Frontal cortex (tissue), 4 donors: ENCODE results near the gene LHFPL3. TPM values are rescaled to one million over a fixed set of nuclear protein-coding genes. Genes with fewer than 3 reads are reported as not detected.
"Not testable (repeated sequence)": the region's sequence is repeated elsewhere in the genome, so short reads cannot be mapped to it uniquely, and the experiment has no call there.

Source experiments
- DNase-seq, 2 donors: peaks; one replicate each; pipeline ENCODE4 v3.0.0; 2012; ENCODE audit warnings: low spot score in 2 of 2
- FAIRE-seq: peaks from 2 replicates; lab custom pipeline; 2012; peaks lifted over from hg19 to GRCh38; lab: Jason Lieb, UNC
- total RNA-seq: library from RNA; depleted of rRNA; stranded (reverse); fragments of >200 nt; gene quantifications from one replicate; pipeline ENCODE4 v1.2.3, GENCODE V29; 2014
- donor health status: control.
- donor health status: control.
- donor health status: control.

LHFPL3 gene
- 24.1 TPM for total RNA-seq

DNA sequence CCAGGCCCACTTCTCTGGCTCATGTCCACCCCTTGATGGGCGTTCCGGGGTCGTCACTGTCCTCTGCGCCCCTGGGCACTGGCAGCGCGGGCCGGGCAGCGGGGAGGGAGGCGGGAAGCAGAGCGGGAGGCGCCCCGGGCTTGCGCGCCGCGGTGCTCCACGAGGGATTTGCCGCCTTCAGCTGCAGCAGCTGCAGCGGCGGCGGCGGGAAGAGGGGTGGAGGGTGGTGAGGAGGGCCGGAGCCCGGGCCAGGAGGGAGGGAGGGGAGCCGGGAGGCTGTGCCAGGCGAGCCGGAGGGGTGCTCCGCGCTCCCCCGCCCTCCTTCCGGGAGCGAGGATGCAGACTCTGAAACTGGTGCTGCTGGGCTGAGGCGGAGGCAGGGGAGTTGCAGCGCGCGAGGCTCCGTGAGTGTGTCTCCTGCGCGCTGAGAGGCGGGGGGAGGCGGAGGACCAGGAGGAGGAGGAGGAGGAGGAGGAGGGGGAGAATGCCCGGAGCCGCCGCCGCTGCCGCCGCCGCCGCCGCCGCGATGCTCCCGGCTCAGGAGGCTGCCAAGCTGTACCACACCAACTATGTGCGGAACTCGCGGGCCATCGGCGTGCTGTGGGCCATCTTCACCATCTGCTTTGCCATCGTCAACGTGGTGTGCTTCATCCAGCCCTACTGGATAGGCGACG is at the start of gene LHFPL3:
TSS of gene LHFPL3 (plus strand) at position 308 of the 674 bp plus-strand sequence.
- FAIRE-seq (no peak), DNase-seq (peak; percentile 26 to 41)

DNA sequence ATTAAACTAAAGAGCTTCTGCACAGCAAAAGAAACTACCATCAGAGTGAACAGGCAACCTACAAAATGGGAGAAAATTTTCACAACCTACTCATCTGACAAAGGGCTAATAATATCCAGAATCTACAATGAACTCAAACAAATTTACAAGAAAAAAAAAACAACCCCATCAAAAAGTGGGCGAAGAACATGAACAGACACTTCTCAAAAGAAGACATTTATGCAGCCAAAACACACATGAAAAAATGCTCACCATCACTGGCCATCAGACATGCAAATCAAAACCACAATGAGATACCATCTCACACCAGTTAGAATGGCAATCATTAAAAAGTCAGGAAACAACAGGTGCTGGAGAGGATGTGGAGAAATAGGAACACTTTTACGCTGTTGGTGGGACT is 46.7 kb upstream of the LHFPL3 start:
- FAIRE-seq, DNase-seq: not testable (repeated sequence)

DNA sequence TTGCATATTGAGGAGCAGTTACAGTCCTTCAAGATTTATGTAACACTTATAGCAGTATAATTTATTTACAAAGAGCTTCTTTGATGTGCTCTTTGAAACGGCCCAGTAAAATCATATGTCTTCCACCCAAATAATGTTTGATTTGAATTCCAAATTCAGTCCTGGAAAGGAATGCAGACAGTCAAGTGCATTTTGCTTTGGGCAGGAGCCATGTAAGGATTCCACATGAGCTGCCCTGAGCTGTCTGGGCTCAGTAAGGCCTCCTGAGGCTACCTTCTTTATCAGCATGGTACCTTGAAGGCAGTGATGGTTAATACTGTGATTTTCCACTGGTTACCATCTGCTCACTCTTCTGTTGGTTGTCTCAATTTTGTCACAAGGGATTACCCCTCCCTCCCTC is 41.6 kb upstream of the LHFPL3 start:
- no peak for FAIRE-seq
- DNase-seq = no peak

DNA sequence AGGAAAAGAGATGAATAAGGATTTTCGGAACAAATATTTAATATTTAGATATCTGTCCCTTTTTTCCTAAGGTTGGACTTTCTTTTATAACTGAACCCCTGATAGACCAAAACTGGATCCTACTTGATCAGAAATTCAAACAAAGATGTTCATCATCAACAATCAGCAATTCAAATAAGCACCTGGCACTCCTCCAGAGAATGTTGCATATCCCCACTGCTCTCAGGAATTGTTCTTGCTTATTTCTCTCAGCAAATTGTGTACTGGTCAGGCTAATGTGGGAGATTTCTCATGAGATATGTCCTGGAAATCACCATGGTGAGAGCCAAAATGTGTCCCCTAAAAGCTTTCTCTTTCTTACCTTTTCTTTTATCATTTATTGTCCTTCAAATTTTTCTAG is 40.3 kb upstream of the LHFPL3 start:
- DNase-seq (no peak), FAIRE-seq (no peak)

DNA sequence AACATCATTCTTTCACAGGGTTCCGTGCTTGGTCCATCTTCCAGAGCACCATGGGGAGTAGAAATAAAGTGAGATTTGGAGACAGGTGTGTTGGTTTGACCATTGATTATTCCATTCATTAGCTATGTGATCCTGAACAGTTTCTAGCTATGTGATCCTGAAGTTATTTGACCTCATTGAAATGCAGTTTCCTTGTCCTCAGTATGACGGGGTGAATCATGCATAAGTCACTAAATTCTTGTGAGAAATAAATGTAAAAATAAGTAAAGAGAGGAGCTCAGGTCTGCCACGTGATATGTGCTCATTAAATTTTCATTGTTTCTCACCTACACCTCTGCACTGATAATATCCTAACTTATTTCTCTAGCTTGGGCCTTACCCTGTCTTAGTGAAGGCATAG is 34.1 kb upstream of the LHFPL3 start:
- DNase-seq (no peak), FAIRE-seq (no peak)

DNA sequence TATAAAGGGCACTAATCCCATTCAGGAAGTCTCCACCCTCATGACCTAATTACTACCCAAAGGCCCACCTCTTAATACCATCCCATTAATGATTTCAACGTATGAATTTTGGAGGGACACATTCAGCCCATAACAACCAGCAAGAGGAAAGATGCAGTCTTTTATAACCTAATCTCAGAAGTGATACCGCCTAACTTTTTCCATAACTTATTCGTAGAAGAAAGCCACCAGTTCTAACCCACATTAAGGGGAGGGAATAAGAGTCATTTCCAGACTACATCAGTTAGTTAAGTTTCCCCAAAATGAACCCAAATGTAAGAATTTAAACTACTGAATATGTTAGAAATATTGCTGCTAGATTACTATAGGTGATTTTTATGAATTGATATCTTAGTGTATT is 32.1 kb upstream of the LHFPL3 start:
- DNase-seq = no peak
- no peak for FAIRE-seq

DNA sequence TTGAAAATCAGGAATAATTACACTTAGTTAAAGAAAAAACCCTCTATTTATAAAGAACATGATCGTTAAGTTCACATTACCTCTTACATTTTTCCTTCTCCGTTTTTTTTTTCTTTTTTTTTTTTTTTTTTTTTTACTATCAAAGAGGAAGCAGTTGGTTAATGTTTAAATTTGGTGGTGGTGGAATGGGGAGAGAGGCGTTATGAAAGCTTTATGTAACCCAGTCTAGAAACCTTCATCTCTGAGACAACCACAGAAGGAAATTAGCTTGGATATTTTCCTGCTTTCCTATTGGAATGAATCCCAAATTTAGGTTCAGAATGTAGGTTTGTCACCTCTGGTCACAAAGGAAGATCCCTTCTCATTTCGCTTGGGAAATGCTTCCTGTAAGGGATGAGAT is 31.5 kb upstream of the LHFPL3 start:
- FAIRE-seq = no peak
- no peak for DNase-seq

DNA sequence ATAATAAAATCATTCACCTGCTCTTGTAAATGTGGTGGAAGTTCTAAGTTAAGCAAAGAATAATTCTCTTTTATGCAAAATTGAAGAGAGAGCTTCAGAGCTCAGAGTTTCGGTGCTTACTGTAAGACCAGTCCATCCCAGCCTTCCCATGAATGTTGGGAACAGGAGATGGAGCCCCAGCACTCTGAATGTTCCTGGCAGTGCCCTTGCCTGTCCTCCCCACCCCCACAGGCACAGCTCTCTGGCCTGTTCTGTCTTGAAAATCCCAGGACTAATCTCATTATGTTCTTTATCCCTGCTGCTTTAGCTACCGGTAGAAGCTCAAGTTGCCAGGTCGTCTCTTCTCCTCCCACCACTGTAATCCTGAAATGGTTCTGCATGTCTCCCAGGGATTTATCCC is 29.1 kb upstream of the LHFPL3 start:
- FAIRE-seq (no peak), DNase-seq (no peak)

DNA sequence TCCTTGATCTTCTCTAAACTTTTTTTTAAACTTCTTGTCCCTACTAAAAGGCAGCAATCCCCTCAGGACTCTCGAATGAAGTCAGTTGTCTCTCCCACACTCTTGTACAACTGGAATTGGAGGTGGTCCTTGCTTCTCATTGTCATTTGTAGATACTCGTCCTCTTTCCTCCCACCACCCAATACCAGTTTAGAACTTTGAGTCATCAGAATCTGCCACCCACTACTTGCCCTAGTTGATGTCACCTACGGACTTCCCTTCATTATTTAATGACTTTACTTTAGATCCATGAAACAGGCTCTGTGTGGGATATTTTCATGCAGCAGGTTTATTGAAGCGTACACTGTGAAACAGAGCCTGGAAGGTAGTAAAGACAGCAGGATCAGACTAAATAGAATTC is 28.6 kb upstream of the LHFPL3 start:
- FAIRE-seq (no peak), DNase-seq (no peak)

DNA sequence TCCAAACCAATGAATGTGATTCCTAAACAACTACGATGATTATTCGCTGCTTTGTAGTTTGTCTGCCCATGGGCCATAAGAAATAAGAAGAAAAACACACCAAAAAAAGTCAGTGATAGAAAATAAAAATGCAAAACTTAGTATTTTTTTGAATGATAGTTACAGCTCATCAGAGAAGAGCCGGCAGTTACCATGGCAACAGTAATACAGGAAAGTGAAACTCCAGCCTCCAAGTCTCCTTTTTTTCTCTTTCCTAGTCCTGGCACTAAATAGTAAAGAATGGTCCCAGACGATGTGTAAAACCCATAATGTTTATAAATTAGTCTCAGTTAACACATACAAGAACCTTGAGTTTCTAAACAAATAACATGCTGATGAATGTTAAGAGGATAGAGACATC is 21.6 kb upstream of the LHFPL3 start:
- FAIRE-seq = no peak
- DNase-seq = no peak

DNA sequence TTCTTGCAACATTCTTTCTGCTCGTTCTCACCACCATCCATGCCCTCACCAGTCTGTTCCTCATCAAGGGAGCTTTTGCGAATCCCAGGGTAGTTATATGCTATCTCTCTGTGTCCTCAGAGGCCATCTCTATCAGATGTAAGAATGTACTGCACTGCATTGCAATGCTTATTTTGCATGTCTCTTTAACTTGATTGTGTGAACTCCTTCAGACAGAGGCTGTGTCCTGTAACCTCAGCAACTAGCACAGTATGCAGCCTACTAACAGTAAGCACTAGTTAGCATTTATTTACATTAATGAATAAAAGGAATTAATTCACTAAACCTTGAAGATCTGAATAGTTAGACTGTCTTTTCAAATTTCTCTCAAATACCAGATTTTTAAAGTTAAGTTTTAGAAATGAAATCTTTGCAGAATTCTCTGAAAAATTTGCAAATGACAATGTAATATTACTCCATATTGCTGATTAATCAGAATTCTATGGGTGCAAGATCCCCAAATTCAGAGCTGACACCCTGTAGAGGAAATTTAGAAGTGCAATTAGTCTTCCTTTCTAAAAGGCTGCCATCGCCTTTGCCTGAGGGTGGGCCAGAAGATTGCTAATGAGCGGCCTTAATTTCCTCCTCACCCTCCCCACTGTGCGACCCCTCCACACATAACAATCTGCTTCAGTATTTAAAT is 10.3 kb upstream of the LHFPL3 start:
- FAIRE-seq (no peak), DNase-seq (no peak)

DNA sequence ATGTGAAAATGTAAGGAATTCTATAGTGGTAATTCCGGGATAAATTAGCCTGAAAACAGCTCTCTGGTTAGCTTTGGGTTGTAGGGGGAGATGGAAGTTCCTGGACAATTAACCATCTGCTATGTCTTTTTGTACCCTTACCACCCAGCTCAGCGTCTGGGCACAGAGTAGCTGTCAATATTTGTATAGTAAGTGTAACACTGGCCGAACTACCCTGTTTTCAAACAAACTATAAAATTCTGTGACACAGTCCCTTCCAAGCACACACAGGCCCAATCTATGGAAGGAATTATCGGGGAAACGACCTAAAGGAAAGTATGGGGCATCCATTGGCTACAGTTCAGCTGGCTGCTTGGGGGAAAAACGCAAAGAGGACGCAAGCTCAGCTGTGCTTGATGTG is 869 bp upstream of the LHFPL3 start:
- DNase-seq = no peak
- no peak for FAIRE-seq

DNA sequence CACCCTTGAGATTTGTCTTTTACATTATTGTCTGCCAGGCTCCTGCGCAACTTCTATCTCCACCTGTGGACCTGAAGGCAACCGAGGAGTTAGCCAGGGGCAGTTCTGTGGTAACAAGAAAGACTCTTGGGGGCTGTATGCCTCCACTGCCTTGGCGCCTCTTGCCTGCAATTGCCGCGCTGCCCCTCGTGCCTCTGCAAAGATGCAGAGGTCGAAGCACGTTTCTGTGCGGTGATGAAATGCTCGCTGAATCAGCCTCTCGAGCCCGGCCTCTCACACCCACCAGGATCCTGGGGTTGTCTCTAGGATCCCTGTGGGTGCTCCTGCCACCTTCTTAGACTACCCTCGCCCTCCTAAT is 486 bp upstream of the LHFPL3 start:
- no peak for DNase-seq
- no peak for FAIRE-seq

DNA sequence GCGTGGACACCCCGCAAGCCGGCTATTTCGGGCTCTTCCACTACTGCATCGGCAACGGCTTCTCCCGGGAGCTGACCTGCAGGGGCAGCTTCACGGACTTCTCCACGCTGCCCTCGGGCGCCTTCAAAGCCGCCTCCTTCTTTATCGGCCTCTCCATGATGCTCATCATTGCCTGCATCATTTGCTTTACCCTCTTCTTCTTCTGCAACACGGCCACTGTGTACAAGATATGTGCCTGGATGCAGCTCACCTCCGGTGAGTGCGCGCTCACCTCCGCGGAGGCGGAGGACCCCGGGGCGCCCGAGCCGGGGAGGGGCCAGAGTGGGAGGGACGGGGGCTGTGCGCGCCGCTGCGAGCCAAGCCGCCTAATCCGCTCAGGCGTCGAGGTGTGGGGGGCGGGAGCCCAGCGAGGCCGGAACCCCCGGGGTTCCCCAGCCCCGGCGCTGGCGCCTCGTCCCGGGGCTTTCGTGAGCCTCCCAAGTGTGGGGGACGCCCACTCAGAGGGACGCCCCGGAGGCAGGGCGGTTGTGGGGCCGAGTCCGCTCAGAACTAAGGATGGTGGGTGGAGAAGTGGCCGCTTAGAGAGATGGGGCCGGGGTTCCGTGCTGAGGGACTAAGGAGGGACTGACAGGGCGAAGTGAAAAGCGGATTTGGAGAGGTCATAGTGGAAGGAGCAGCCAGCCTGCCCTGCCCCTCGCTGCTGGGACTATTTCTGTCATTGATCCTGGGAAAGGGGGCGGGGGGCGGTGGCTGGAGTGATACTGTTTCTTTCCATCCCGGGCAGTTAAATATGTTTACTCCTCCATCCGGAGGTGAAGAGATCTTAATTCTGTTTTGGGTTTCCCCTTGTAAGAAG is 795 bp downstream of the LHFPL3 start:
- FAIRE-seq = no peak
- peak in 1 of 2 donors; percentile 19 for DNase-seq

DNA sequence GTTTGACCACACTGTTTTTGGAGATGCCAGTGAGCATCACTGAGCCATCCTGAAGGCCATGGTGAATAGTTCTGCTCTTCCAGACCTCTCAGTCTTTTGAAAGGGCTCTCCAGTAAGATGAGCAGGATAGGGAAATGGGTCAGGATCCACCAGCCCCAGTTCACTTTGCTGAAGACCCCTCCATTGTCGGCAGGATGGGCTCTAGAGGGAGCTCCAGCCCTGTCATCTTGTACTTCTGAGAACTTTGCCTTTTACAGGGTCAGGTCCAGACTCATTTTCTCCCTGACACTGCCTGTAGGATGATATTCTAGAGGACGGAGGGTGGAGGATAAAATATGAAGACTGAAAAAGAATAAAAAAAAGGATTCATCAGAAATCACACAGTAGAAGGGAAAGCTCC is 13.1 kb downstream of the LHFPL3 start:
- no peak for FAIRE-seq
- DNase-seq = no peak

DNA sequence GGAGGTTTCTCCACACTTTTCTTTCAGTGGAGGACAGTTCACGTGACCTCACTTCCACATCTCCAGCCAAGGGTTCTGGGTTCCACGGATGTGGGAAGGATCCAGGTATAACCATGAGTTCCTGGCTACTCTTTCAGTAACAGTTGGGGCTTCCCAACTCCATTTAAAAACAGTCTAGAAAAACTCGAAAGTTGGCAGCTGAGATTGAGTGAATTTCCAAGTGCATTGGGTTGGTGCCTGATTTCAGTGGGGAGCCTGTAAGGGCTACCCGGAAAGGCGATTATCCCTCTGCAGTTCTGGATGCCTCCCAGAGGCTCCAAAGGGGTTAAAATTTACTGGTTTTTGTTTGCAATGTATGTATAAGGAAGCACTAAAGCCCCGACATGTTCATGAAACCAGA is 24.3 kb downstream of the LHFPL3 start:
- no peak for FAIRE-seq
- DNase-seq = no peak

DNA sequence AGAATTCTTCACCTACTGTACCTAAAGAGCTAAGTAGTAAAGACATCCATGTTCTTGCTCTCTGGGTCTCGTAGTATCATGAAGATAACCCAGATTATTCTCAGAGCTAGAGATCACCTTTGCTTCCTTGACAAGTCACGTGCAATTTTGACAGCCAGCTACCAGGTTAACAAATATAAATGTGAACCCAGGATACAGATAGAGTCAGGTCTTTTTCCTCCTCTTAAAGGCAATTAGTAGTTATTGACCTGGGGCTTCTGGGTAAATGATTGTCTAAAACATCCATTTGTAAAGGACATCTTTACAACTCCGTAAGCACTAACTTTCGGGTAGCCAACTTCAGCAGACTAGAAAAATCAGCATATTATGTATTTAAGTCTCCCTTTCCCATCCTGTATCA is 28.8 kb downstream of the LHFPL3 start:
- FAIRE-seq = no peak

DNA sequence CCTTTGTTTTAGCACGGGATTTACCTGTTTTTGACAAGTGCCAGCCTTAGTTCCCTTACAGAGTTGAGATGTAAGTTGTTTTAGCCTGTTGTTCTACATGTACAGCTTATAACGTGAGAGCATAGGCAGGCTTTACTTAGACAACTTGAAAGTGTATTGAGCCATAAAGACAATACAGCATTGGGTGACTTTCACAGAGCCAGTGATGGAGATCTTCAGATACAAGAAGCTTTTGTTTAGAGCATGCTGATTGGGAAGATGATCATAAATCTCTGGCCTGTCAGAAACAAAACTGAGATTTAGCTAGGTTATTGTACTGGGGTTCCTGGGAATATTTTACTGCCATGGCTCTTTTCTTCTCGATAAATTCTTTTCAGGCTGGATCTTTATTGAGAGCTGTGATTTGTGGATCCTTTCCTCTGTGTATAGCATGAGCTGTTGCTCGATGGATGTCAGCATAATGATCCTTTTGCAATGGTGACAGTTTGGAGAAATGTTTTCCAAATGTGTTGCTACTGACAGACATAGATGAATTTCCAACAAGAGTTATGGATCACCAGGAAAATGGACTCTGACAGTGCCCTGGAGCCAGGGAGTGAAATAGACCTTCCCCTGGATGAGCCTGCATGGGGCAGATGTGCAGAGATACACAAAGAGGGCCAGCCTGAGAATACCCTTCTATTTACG is 30.2 kb downstream of the LHFPL3 start:
- DNase-seq = no peak
- FAIRE-seq = no peak

More for the DNA sequence above, 28.8 kb downstream of the LHFPL3 start:
- DNase-seq = no peak

DNA sequence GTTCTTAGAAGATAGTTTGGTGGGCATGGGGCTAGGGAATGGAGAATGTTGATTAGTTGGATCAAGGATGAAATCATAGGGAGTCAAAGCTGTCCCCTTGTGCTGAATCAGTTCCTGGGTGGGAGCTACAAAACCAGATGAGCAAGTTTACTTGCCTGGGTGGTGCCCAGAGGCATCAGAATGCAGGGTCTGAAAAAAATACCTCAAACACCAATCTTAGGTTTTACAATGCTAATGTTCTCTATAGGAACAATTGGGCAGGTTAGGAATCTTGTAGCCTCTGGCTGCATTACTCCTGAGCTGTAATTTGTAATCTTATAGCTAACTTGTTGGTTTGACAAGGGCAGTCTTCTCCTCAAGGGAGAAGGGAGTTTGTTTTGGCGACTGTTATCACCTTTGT is 34.4 kb downstream of the LHFPL3 start:
- no peak for DNase-seq
- no peak for FAIRE-seq

DNA sequence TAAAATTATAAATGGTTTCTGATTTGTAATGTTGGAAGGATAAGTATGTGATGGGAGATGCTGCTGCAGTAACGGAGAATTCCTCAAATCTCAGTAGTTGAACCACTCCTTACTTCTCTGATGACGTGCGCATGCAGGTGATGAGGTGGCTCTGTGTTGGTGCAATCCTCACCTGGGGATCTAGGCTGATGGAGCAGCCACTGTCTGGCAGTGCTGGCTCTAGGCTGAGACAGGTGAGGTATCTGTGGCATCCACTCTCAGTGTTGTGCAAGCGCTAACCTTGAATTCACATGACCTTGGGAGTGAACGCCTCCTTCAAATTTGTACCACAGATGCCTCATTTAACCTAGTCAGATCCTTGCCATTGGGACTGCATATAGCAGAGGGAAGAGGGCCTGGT is 35.0 kb downstream of the LHFPL3 start:
- DNase-seq = no peak
- FAIRE-seq = no peak
